Epithelial cell of esophagus (primary cell): ENCODE data around the gene PREP.

Experiments used
- DNase-seq: peaks from one replicate; pipeline ENCODE4 v3.0.0; 2010; ENCODE audit warnings: low read depth
- H3K4me3 ChIP-seq: 2 replicates; pipeline ENCODE4 v1.5.1; 2011; ENCODE audit warnings: mild to moderate bottlenecking, low read length, control low read depth
- TF ChIP-seq, protein P1 (sequence below): IDR thresholded peaks from 2 replicates; pipeline ENCODE4 v1.5.1; 2011; ENCODE audit warnings: low read depth, mild to moderate bottlenecking, low read length, control low read depth, inconsistent platforms; ENCODE audit not compliant: insufficient read depth; ENCODE audit errors: missing control alignments

PREP gene

DNA sequence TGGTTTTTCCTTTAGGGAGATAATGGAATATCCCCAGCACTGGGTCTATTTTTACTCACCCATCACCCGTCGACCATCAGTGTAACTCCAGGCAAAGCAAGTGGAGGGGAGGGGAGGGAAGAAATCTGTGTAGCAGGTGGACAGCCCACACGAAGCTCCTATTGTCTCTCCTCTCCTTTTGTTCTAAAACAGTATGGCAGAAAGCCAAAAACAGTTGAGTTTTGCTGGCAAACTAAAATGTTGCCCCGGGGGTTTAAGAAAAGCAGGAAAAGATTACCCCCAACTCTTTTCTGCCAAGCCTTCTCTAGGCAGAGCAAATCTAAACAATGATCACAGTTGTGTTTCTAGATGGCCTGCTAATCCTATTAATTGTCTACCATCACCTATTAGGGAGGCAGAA lies 89.7 kb downstream of the PREP start:
- TF ChIP-seq, protein P1, sequence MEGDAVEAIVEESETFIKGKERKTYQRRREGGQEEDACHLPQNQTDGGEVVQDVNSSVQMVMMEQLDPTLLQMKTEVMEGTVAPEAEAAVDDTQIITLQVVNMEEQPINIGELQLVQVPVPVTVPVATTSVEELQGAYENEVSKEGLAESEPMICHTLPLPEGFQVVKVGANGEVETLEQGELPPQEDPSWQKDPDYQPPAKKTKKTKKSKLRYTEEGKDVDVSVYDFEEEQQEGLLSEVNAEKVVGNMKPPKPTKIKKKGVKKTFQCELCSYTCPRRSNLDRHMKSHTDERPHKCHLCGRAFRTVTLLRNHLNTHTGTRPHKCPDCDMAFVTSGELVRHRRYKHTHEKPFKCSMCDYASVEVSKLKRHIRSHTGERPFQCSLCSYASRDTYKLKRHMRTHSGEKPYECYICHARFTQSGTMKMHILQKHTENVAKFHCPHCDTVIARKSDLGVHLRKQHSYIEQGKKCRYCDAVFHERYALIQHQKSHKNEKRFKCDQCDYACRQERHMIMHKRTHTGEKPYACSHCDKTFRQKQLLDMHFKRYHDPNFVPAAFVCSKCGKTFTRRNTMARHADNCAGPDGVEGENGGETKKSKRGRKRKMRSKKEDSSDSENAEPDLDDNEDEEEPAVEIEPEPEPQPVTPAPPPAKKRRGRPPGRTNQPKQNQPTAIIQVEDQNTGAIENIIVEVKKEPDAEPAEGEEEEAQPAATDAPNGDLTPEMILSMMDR, result no peak
- no peak for DNase-seq
- H3K4me3 ChIP-seq, result no peak overlapping the region

DNA sequence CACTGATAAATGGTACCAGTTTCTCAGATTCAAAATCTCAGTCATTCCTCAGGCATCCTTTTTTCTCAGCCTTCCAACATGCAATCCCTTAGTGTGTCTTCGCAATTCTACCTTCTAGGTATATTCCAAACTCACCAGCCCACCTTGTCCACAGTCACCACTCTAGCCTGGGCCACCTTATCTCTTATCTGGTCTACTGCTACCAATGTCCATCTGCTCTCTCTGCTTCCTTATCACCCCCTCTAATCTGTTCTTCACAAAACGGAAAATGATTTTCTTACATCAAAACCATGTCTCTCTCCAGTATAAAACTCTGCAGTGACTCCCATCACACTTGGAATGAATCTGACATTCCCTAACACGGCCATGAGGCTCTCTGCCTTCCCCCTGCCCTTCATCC lies 91.9 kb downstream of the PREP start:
- H3K4me3 ChIP-seq, result no peak overlapping the region
- TF ChIP-seq, protein P1, result no peak
- DNase-seq, result no peak

DNA sequence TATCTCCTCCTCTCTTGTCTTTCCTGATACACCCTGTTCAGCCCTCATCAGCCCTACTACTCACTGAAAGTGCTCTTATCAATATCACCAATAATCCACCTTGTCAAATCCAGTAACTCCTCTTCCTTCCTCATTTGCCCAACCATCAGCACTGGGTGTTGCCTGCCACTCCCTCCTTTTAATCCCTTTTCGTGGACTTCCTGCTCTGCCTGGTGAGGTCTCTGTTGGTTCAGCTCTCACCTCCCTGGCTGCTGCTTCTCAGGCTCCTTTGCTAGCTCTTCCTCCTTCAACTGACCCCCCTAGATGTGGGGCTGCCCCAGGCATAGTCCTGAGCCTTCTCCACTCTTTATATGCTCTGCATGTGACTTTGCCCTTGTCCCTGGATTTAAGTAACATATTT lies 92.5 kb downstream of the PREP start:
- no peak overlapping the region for H3K4me3 ChIP-seq
- peak; percentile 44 for DNase-seq
- TF ChIP-seq, protein P1, result no peak

DNA sequence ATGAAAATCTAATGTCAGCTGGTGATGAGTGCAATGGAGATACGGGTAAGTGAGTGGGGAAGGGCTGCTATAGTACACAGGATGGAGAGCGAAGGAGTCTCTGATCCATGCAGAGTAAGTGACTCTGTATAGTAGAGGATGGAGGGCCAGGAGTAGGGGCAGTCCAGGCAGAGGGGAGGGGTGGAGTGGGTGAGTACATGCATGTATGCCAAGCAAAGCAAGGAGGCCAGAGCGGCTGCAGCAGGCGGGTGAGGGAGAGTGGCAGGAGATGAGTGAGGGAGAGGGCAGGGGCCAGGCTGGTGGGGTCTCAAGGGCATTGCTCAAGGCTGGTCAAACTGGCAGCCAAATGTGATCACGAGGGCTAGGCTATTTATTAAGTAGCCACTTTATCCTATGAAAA lies 94.0 kb downstream of the PREP start:
- no peak overlapping the region for H3K4me3 ChIP-seq
- TF ChIP-seq, protein P1, result no peak
- no peak for DNase-seq

DNA sequence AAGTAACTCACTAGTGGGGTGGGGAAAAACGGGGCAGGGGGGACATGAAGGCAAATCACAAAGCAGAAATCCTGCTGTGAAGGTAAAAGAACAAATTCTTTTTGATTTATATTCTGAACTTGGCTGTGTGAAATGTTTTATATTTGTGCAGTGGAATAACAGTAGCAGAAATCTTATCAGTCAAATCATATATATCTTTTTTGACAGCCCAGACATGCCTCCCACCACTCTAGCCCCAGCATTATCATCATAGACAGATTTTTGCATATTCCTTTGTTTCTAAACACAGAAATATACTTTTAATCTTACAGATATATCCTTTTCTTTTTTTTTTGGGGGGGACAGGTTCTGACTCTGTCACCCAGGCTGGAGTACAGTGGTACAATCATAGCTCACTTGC lies 97.4 kb downstream of the PREP start:
- no peak overlapping the region for H3K4me3 ChIP-seq
- no peak for DNase-seq
- TF ChIP-seq, protein P1, result no peak

DNA sequence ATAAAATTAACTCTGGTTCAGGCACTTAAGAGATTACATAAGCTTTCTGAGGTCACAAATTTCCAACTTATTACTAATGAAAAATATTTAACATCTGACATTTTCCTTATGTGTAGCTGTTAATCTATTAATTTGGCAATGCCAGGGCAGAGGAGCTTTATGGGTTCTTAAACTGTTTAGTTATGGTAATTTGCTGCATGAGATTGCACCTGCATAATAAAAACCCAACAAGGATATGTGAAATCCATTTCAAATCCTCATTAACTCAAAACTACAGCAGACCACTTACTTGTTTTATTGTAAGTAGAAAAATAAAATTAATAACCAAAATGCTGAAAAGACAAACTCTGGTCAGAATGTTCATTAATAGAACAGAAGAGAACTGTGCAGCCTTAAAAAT lies 98.1 kb downstream of the PREP start:
- no peak for DNase-seq
- TF ChIP-seq, protein P1, result no peak
- no peak overlapping the region for H3K4me3 ChIP-seq

DNA sequence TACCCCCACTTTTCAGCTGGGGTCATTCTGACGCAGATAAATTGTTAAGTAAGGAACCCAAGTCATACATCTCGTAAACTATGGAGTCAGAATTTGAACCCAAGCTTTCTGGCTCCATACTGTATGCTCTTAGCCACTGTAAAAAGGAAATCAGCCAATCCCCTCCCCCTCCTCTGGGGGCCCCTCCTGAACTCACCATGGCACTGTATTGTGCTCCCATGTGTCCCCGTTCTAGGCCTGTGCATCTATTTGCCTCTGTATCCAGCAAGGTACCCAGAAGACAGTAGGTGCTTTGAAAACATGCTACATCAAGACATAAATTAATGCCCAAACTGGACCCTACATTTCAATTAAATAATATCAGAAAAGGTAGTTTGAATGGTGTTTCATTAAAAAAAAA lies 98.5 kb downstream of the PREP start:
- TF ChIP-seq, protein P1, result no peak
- no peak overlapping the region for H3K4me3 ChIP-seq
- no peak for DNase-seq
